Gastroesophageal sphincter (tissue), 4 donors: ENCODE measurements around the gene APOL3. TPM values are rescaled to one million over a fixed set of nuclear protein-coding genes. Genes with fewer than 3 reads are reported as not detected.
"Not testable (repeated sequence)": the region's sequence is repeated elsewhere in the genome, so short reads cannot be mapped to it uniquely, and the experiment has no call there.

Experiments
- ATAC-seq: fragments of 150-250 bp; one replicate; pipeline ENCODE4 v1.9.1; 2016; ENCODE audit warnings: mild to moderate bottlenecking, moderate library complexity
- H3K27ac ChIP-seq, 4 donors: fragments of 200-600 bp; sonication (generic) in 3 of 4; 1 replicate in 3 of 4; 2 replicates in 1 of 4; pipeline ENCODE4 v1.5.1; 2016 to 2019
- H3K27me3 ChIP-seq: fragments of 200-600 bp; sonication (generic); one replicate; pipeline ENCODE4 v1.5.1; 2019
- H3K36me3 ChIP-seq, 2 donors: fragments of 200-600 bp; sonication (generic); one replicate each; pipeline ENCODE4 v1.5.1; 2019; ENCODE audit warnings: control low read depth in 1 of 2
- H3K4me1 ChIP-seq, 3 donors: fragments of 200-600 bp; sonication (generic); 1 replicate in 2 of 3; 2 replicates in 1 of 3; pipeline ENCODE4 v1.5.1; 2016 to 2019; ENCODE audit warnings: control low read depth in 2 of 3
- H3K4me3 ChIP-seq, 2 donors: fragments of 200-600 bp; sonication (generic); one replicate each; pipeline ENCODE4 v1.5.1; 2019; ENCODE audit warnings: mild to moderate bottlenecking in 1 of 2, moderate library complexity in 1 of 2
- H3K9me3 ChIP-seq, 3 donors: fragments of 200-600 bp; sonication (generic); one replicate each; pipeline ENCODE4 v1.5.1; 2017 to 2019; ENCODE audit warnings: control low read depth in 2 of 3
- EP300 ChIP-seq: sonication (generic); formaldehyde crosslinking; IDR thresholded peaks from one replicate; pipeline ENCODE4 v1.6.1; 2017; ENCODE audit warnings: antibody characterized with exemption, mild to moderate bottlenecking
- POLR2A ChIP-seq, 2 donors: fragments of 450-650 bp; IDR thresholded peaks; one replicate each; pipeline ENCODE4 v1.6.1; 2017; ENCODE audit warnings: antibody characterized with exemption in 2 of 2, mild to moderate bottlenecking in 2 of 2, moderate library complexity in 1 of 2
- POLR2AphosphoS5 ChIP-seq: sonication (generic); formaldehyde crosslinking; IDR thresholded peaks from one replicate; pipeline ENCODE4 v1.6.1; 2017; ENCODE audit warnings: antibody characterized with exemption
- WGBS, 2 donors: methylation state at CpG; one replicate each; pipeline ENCODE4 v1.1.5; 2018; ENCODE audit warnings: low coverage in 1 of 2; 5-methylcytosine and 5-hydroxymethylcytosine counted together
- total RNA-seq, 4 donors: library from RNA; depleted of rRNA; stranded (reverse); fragments of >200 nt; gene quantifications; one replicate each; pipeline ENCODE4 v1.1.0, GENCODE V29; 2016
- TF ChIP-seq, protein P1 (sequence below), 4 experiments: fragments of 200-600 bp in 2 of 4; fragments of 450-650 bp in 2 of 4; sonication (generic) in 1 of 4; IDR thresholded peaks; one replicate each; pipeline ENCODE4 v1.5.1; 2017 to 2019; ENCODE audit warnings: antibody characterized with exemption in 4 of 4, mild to moderate bottlenecking in 2 of 4, moderate library complexity in 2 of 4

APOL3 gene
- total RNA-seq, 4 donors from 2014 or later: 35.5 to 80.5 (median 41.6) TPM

DNA sequence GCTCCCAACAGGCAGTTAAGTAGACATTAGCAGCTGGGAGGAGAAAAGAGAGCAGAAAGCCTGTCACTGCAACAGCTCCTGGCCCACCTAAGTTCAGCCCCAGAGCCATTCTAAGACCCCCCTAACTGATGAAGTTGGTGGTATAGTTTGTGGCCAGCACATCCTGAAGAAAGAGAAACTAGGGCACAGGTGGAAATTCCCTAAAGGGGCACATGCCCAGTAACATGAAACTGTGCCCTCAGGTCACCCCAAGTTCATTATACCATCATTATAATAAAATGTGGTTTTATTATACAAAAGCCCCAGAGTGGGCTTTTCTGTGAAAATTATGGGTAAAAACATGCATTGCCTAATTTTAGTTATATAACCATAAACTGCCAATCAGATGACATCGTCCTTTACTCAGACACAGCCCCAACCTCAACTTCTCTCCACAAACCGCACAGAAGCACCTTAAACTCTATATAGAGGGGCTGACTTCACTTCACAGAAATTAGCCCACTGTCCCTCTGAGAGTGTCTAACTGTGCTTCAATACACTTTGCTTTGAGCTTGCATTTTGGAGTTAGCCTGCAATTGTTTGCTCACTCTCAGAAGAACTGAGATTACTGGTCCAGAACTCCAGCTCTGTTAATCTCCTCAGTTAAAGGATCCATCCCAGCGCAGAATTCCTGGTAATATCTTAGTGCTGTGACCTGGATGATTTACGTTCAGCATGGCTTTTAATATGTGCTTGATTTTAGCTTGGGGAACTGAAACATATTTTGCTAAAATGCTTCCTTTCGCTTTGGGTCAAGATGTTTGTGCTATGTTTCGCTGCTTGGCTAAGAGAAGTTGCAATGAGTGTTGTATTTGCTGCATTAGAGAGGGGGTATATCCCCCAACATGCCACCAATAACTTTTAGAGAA lies 1.8 kb upstream of the APOL3 start:
- Histone ChIP-seq H3K9me3 (no peaks in the 10 kb centered on the region), H3K36me3 (no peaks in the 10 kb centered on the region), H3K4me3 (no peak overlapping the region), H3K27me3 (no peaks in the 10 kb centered on the region), H3K27ac (peak overlapping the region in 2 of 4 donors; percentile 13 to 26), H3K4me1 (peaks cover 0 to 60% (median 4%) of the 10 kb centered on the region in 3 donors)
- WGBS, 2 donors: 70 to 78% methylated on average over 6 of the region's 6 CpGs
- TF ChIP-seq EP300 (no peak), POLR2AphosphoS5 (no peak)
- ATAC-seq: no peak

DNA sequence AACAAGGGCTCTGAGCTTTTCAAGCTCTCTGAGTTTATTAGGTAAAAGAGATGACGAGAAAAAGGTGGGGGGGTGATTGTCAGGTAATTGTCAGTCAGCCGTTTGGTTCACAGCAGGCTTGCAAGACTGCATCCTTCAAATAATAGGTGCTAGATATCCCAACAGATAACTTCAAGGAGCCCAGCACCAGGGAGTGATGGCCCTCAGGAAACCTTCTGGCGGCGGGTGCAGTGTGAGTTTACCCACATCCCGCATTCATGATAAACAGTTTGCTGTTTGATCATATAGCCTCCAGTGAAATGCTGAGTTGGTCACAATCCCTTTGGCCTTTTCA lies 1.2 kb upstream of the APOL3 start:
- H3K27ac ChIP-seq: peak overlapping the region in 2 of 4 donors; percentile 26 to 93
- peaks cover 0 to 67% (median 4%) of the 10 kb centered on the region in 3 donors for H3K4me1 ChIP-seq
- WGBS, 2 donors: 40 to 69% methylated on average over 2 to 4 of the region's 5 CpGs
- H3K36me3 ChIP-seq, H3K27me3 ChIP-seq, ATAC-seq, H3K4me3 ChIP-seq, H3K9me3 ChIP-seq: not testable (repeated sequence)

DNA sequence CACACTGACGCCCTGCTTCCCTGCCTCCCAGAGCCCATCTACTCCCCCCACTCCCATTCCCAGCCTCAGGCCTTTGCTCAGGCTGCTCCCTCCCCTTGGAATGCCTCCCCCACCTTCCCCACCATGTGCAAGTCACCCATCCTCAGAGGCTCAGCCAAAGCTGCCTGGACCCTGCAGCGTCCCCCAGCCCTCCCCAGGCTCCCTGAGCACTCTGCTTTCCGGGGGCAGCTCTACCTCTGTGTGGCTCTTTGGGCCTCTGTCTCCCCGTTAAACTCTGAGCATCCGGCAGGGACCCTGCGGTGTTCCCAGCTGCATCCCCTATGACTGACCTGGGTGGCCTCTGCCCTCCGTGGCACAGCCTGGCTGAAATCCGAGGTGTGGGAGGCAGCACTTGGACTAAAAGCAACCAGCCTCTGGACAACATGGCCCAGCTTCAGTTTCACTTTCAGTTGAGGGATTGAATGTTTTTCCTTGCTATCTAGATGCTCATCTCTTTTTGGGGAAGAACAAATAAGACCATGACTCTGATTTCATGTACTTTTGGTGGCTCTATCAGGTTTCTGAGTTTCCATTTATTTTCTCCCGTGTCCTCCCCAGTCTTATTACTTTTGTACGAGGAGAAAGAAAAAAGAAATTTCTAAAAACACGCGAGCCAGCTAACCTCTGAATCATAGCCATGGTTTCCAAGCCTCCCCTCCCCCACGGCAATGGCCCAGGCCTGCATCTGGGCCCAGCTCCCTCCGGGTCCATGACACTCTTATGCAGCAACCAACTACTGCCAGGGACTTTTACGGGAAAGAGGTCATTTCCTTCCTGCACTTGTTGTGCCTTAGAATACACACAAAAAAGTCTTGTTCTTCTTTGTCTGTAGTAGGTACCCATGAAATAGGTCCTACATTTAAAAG lies 3.8 kb downstream of the APOL3 start:
- peaks cover 4 to 98% (median 24%) of the 10 kb centered on the region in 3 donors for H3K4me1 ChIP-seq
- peak overlapping the region; percentile 58 to 93 (median 88) for H3K27ac ChIP-seq
- H3K9me3 ChIP-seq: no peaks in the 10 kb centered on the region
- peak; percentile 84 for ATAC-seq
- no peaks in the 10 kb centered on the region for H3K27me3 ChIP-seq
- 0 to 37% methylated on average over 5 to 7 of the region's 15 CpGs for WGBS, 2 donors
- H3K36me3 ChIP-seq: no peaks in the 10 kb centered on the region
- peak overlapping the region; percentile 15 to 53 for H3K4me3 ChIP-seq
- no peak for TF ChIP-seq EP300
- TF ChIP-seq, protein P1, sequence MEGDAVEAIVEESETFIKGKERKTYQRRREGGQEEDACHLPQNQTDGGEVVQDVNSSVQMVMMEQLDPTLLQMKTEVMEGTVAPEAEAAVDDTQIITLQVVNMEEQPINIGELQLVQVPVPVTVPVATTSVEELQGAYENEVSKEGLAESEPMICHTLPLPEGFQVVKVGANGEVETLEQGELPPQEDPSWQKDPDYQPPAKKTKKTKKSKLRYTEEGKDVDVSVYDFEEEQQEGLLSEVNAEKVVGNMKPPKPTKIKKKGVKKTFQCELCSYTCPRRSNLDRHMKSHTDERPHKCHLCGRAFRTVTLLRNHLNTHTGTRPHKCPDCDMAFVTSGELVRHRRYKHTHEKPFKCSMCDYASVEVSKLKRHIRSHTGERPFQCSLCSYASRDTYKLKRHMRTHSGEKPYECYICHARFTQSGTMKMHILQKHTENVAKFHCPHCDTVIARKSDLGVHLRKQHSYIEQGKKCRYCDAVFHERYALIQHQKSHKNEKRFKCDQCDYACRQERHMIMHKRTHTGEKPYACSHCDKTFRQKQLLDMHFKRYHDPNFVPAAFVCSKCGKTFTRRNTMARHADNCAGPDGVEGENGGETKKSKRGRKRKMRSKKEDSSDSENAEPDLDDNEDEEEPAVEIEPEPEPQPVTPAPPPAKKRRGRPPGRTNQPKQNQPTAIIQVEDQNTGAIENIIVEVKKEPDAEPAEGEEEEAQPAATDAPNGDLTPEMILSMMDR (IDR thresholded peaks at IDR 0.05): no peak
- no peak for TF ChIP-seq POLR2A (IDR thresholded peaks at IDR 0.05)
- peak; percentile 94 for TF ChIP-seq POLR2AphosphoS5

DNA sequence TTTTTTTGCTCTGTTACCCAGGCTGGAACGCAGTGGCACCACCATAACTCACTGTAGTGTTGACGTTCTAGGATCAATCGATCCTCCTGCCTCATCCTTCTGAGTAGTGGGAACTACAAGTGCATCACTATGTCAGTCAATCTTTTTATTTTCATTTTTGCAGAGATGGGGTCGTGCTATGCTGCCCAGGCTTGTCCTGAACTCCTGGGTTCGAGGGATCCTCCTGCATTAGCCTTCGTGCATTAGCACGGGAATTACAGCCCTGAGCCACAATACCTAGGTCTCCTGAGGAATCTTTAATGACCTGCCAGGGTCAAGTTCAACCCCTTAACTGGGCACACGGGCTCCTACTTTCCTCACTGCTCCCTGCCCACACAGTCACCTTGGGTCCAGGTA lies 4.4 kb downstream of the APOL3 start:
- H3K4me1 ChIP-seq: peaks cover 4 to 98% (median 24%) of the 10 kb centered on the region in 3 donors
- H3K27ac ChIP-seq: peak overlapping the region; percentile 58 to 93 (median 88)
- no peak for TF ChIP-seq POLR2AphosphoS5
- no peak for TF ChIP-seq EP300
- no peak for TF ChIP-seq POLR2A (IDR thresholded peaks at IDR 0.05)
- TF ChIP-seq, protein P1 (IDR thresholded peaks at IDR 0.05): no peak
- H3K36me3 ChIP-seq: no peaks in the 10 kb centered on the region
- H3K27me3 ChIP-seq: no peaks in the 10 kb centered on the region
- no peaks in the 10 kb centered on the region for H3K9me3 ChIP-seq
- peak overlapping the region; percentile 15 to 53 for H3K4me3 ChIP-seq
- WGBS, 2 donors: 45 to 63% methylated on average over 4 to 7 of the region's 8 CpGs
- no peak for ATAC-seq

DNA sequence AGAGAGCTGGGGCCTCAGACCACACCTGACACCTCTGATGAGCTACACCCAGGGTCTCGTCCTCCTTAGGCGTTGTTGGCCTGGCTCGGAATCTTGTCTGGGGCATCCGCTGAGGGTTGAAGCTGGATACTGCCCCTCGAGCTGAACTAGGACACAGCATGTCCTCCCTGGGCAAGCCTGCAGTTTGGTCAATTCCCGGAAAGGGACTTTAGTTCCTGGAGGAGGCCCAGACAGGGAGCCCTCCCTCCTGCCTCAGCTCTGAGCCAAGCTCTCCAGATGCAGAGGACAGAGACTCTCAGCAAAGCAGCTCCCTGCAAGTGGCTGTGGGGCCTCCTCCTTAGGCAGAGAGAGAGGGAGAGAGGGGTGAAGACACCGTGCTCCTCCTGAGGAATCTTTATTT lies 4.9 kb downstream of the APOL3 start:
- Histone ChIP-seq H3K36me3 (no peaks in the 10 kb centered on the region), H3K4me3 (peak overlapping the region in 1 of 2 donors; percentile 53), H3K9me3 (no peaks in the 10 kb centered on the region), H3K27me3 (no peaks in the 10 kb centered on the region), H3K27ac (peak overlapping the region; percentile 47 to 93 (median 88)), H3K4me1 (peaks cover 4 to 98% (median 23%) of the 10 kb centered on the region in 3 donors)
- peak; percentile 79 for ATAC-seq
- TF ChIP-seq EP300 (no peak), POLR2A (IDR thresholded peaks at IDR 0.05) (peak in 1 of 2 donors; percentile 12), POLR2AphosphoS5 (peak; percentile 89)
- TF ChIP-seq, protein P1 (IDR thresholded peaks at IDR 0.05): peak in 1 of 4 experiments; percentile 25
- 5 to 40% methylated on average over 2 of the region's 7 CpGs for WGBS, 2 donors
